ENCODE measurements around the gene INTS12.

INTS12 gene

DNA sequence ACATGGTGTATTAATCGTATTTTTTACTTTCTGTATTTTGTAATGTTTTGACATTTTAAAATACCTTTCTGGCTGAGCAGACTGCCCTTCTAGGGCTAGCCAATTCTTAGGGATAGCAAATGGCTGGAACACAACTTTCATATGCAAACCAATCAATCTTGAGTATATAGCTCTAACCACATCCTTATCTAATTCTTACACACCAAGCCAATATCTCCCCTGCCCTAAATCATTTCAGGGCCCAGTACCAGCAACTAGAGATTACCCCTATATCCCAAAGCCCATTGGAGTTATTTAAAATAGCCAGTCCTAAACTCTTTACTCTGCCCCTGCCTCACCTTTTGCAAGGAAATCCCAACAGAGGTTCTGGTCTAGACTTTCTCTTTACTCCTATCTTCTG is 58.3 kb downstream of the INTS12 start:
- H3K36me3 ChIP-seq (replicated peaks; ENCODE audit: insufficient read depth, low read length), result no peaks in the 10 kb centered on the region
- H3K9me3 ChIP-seq (replicated peaks; ENCODE audit: insufficient read depth, low read length), result no peaks in the 10 kb centered on the region
- no peak overlapping the region for H2AFZ ChIP-seq (ENCODE audit: low read length)
- no peaks in the 10 kb centered on the region for H3F3A ChIP-seq (ENCODE audit: insufficient read depth, low read length)
- no peaks in the 10 kb centered on the region for H3K79me2 ChIP-seq (ENCODE audit: low read length)
- DNase-seq, result no peak
- no peaks in the 10 kb centered on the region for H3K4me1 ChIP-seq (ENCODE audit: low read length)
- H4K20me1 ChIP-seq (ENCODE audit: insufficient read depth, low read length), result no peaks in the 10 kb centered on the region
- H3K27ac ChIP-seq (ENCODE audit: low read length), result no peak overlapping the region
- no peak for TF ChIP-seq EZH2phosphoT487 (IDR thresholded peaks at IDR 0.05; ENCODE audit: low read length)
- no peaks in the 10 kb centered on the region for H3K9me2 ChIP-seq (replicated peaks; ENCODE audit: insufficient read depth, low read length)
- no peak overlapping the region for H3K4me2 ChIP-seq (ENCODE audit: low read depth, low read length)
- no peak overlapping the region for H3K4me3 ChIP-seq (ENCODE audit: low read length)
- no peak overlapping the region for H3K9ac ChIP-seq (ENCODE audit: low read length)
- no peaks in the 10 kb centered on the region for H3K27me3 ChIP-seq (replicated peaks; ENCODE audit: insufficient read depth, low read length)

DNA sequence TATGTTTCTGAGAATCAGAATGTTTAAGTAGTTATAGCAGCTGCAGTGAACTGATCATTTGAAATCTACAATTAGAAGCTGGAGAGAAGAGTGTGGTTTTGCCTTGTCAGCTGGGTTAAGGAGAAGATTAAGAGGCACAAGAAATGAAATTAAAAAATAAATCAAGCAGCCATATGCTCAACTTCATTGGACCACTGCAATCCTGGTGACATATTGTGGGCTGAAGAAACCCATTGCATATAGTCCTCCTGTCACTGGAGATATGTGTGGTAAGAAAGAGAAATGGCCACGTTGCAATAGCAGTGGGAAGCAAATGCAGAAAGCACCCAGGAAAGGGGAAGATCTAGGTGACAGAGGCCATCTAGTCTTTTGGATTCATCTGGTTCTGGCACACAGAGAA is 63.0 kb downstream of the INTS12 start:
- Histone ChIP-seq H3K9ac (ENCODE audit: low read length) (no peak overlapping the region), H3K27ac (ENCODE audit: low read length) (no peak overlapping the region), H3K27me3 (replicated peaks; ENCODE audit: insufficient read depth, low read length) (no peaks in the 10 kb centered on the region), H3K79me2 (ENCODE audit: low read length) (no peaks in the 10 kb centered on the region), H3K9me2 (replicated peaks; ENCODE audit: insufficient read depth, low read length) (no peaks in the 10 kb centered on the region), H4K20me1 (ENCODE audit: insufficient read depth, low read length) (no peaks in the 10 kb centered on the region), H3K9me3 (replicated peaks; ENCODE audit: insufficient read depth, low read length) (no peaks in the 10 kb centered on the region), H3F3A (ENCODE audit: insufficient read depth, low read length) (no peaks in the 10 kb centered on the region), H3K4me2 (ENCODE audit: low read depth, low read length) (no peak overlapping the region), H3K4me1 (ENCODE audit: low read length) (0 out of 2 replicates have a peak, but pooled peaks cover 4% of the 10 kb centered on the region), H3K4me3 (ENCODE audit: low read length) (no peak overlapping the region), H3K36me3 (replicated peaks; ENCODE audit: insufficient read depth, low read length) (no peaks in the 10 kb centered on the region), H2AFZ (ENCODE audit: low read length) (no peak overlapping the region)
- no peak for TF ChIP-seq EZH2 (optimal IDR thresholded peaks at IDR 0.05; ENCODE audit: low read depth, low read length)
- TF ChIP-seq, protein P1, sequence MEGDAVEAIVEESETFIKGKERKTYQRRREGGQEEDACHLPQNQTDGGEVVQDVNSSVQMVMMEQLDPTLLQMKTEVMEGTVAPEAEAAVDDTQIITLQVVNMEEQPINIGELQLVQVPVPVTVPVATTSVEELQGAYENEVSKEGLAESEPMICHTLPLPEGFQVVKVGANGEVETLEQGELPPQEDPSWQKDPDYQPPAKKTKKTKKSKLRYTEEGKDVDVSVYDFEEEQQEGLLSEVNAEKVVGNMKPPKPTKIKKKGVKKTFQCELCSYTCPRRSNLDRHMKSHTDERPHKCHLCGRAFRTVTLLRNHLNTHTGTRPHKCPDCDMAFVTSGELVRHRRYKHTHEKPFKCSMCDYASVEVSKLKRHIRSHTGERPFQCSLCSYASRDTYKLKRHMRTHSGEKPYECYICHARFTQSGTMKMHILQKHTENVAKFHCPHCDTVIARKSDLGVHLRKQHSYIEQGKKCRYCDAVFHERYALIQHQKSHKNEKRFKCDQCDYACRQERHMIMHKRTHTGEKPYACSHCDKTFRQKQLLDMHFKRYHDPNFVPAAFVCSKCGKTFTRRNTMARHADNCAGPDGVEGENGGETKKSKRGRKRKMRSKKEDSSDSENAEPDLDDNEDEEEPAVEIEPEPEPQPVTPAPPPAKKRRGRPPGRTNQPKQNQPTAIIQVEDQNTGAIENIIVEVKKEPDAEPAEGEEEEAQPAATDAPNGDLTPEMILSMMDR (IDR thresholded peaks at IDR 0.05; ENCODE audit: low read length), result no peak
- TF ChIP-seq EZH2phosphoT487 (IDR thresholded peaks at IDR 0.05; ENCODE audit: low read length), result no peak
- no peak for DNase-seq

DNA sequence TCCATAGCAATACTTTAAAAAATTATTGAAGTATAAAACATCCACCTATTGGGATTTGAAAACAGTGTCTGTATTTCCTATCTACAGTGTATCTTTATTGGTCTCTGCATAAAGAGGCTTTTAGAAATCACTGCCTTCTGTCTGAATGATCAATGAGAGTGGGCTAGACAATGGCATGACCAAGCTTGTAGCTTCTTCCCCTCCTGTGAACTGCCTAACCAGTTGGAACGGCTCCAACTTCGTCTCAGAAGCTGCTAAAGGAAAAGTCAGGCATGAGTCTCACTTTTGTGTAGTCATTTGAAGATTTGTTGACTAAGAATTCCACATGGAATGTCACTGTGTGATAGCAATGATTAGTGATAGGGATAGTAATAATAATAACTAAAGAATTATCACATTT is 64.2 kb downstream of the INTS12 start:
- Histone ChIP-seq H3K27me3 (replicated peaks; ENCODE audit: insufficient read depth, low read length) (no peaks in the 10 kb centered on the region), H3K9me3 (replicated peaks; ENCODE audit: insufficient read depth, low read length) (no peaks in the 10 kb centered on the region), H3K36me3 (replicated peaks; ENCODE audit: insufficient read depth, low read length) (no peaks in the 10 kb centered on the region), H3K79me2 (ENCODE audit: low read length) (no peaks in the 10 kb centered on the region), H4K20me1 (ENCODE audit: insufficient read depth, low read length) (no peaks in the 10 kb centered on the region), H3K9me2 (replicated peaks; ENCODE audit: insufficient read depth, low read length) (no peaks in the 10 kb centered on the region), H3K4me2 (ENCODE audit: low read depth, low read length) (no peak overlapping the region), H2AFZ (ENCODE audit: low read length) (no peak overlapping the region), H3K9ac (ENCODE audit: low read length) (no peak overlapping the region), H3K4me3 (ENCODE audit: low read length) (no peak overlapping the region), H3F3A (ENCODE audit: insufficient read depth, low read length) (no peaks in the 10 kb centered on the region), H3K4me1 (ENCODE audit: low read length) (peaks cover 9% of the 10 kb centered on the region; the same call in 1 of the 2 replicates), H3K27ac (ENCODE audit: low read length) (no peak overlapping the region)
- DNase-seq, result no peak
- TF ChIP-seq EZH2 (optimal IDR thresholded peaks at IDR 0.05; ENCODE audit: low read depth, low read length) (no peak), EZH2phosphoT487 (IDR thresholded peaks at IDR 0.05; ENCODE audit: low read length) (no peak)
- TF ChIP-seq, protein P1 (IDR thresholded peaks at IDR 0.05; ENCODE audit: low read length), result no peak

DNA sequence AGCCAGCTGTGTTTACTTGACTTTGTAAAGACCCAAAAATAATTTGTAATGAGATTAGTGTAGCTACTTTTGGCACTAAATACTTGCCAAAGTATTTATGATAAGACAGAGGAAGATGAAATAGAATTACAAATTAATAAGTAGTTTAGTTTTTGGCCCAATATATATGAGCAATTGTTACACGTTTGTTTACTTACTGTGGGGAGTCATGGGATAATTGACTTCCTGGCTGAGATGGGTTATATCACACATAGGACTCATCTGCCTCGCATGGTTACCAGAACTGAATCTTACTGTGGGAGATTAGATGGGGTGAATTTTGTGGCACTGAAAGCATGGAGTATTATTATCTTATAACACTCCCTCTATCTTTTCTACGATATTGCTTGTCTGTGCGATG is 66.6 kb downstream of the INTS12 start:
- no peak overlapping the region for H2AFZ ChIP-seq (ENCODE audit: low read length)
- no peaks in the 10 kb centered on the region for H3K36me3 ChIP-seq (replicated peaks; ENCODE audit: insufficient read depth, low read length)
- no peak overlapping the region for H3K27ac ChIP-seq (ENCODE audit: low read length)

More for the DNA sequence above, 66.6 kb downstream of the INTS12 start:
- TF ChIP-seq EZH2 (optimal IDR thresholded peaks at IDR 0.05; ENCODE audit: low read depth, low read length) (no peak), EZH2phosphoT487 (IDR thresholded peaks at IDR 0.05; ENCODE audit: low read length) (no peak)
- TF ChIP-seq, protein P1 (IDR thresholded peaks at IDR 0.05; ENCODE audit: low read length), result no peak
- Histone ChIP-seq H3K27me3 (replicated peaks; ENCODE audit: insufficient read depth, low read length) (no peaks in the 10 kb centered on the region), H3K4me3 (ENCODE audit: low read length) (no peak overlapping the region), H3K4me2 (ENCODE audit: low read depth, low read length) (no peak overlapping the region), H4K20me1 (ENCODE audit: insufficient read depth, low read length) (no peaks in the 10 kb centered on the region), H3K79me2 (ENCODE audit: low read length) (no peaks in the 10 kb centered on the region), H3K9me3 (replicated peaks; ENCODE audit: insufficient read depth, low read length) (no peaks in the 10 kb centered on the region), H3F3A (ENCODE audit: insufficient read depth, low read length) (peaks cover 21% of the 10 kb centered on the region), H3K4me1 (ENCODE audit: low read length) (peaks cover 31% of the 10 kb centered on the region), H3K9ac (ENCODE audit: low read length) (no peak overlapping the region), H3K9me2 (replicated peaks; ENCODE audit: insufficient read depth, low read length) (no peaks in the 10 kb centered on the region)
- no peak for DNase-seq
